NCI-H128 (cell line): ENCODE results near the gene C1R.
"Not testable (repeated sequence)": the region's sequence is repeated elsewhere in the genome, so short reads cannot be mapped to it uniquely, and the experiment has no call there.

Experiments
- DNase-seq: peaks from one replicate; lab custom pipeline; 2025; ENCODE audit not compliant: unreplicated experiment; lab: John Stamatoyannopoulos, UW

The C1R gene

DNA sequence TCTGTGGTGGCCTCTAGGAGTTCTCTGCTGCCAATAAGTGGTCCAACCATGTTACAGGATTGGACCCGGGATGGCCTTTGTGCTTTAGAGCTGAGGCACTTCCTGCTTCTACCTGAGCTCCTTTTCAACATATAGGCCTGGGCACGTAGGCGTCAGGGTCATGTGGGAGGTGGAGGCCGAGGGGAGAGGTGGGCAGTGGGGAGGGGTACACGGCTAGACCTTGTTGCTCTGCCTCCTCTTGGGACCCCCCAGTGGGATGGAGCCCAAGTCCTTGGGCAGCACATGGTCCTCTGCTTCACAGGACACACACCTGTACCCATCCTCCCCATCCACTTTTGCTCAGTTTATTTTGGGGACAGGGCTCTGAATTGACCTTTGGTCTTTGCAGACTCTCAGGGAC lies 29.1 kb upstream of the C1R start:
- DNase-seq: no peak

- DNase-seq: no peak
These were observed 27.9 kb upstream of the C1R start for GRCh38 chr12:7120166-7120565.

GRCh38 chr12:7118881-7119280 lies 26.6 kb upstream of the C1R start:
- DNase-seq: no peak

DNA sequence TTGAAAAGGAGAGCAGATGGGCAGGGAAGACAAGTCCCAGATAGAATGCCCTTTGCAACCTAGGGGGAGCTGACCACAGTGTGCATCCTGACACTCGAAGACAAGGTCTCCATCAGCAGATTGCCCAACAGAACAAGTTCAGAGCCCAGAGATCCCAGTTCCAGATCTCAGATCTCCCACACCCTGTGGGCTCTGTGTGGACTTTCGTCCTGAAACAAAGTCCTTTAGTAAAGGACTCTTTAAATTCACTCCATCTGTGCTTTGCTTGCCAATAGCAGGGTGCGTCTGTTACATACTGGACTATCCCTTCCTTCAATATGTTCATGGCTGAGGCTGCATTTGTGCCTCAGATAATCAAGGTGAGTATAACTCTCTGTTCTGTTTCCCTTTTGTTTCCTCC lies 25.4 kb upstream of the C1R start:
- DNase-seq: no peak

DNA sequence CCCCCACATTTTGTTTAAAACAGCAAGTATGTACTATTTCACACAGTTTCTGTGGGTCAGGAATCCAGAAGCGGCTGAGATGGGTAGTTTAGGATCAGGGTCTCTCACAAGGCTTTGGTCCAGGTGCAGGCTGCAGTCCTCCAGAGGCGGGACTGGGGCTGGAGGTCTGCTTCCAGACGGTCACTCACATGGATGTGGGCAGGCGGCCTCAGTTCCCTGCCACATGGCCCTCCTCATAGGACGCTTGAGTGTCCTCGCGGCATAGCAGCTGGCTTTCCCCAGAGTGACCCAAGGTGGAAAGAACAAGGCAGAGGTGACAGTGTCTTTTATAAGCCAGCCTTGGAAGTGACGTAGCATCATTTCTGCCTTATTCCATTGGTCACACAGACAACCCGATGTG lies 24.7 kb upstream of the C1R start:
- no peak for DNase-seq

DNA sequence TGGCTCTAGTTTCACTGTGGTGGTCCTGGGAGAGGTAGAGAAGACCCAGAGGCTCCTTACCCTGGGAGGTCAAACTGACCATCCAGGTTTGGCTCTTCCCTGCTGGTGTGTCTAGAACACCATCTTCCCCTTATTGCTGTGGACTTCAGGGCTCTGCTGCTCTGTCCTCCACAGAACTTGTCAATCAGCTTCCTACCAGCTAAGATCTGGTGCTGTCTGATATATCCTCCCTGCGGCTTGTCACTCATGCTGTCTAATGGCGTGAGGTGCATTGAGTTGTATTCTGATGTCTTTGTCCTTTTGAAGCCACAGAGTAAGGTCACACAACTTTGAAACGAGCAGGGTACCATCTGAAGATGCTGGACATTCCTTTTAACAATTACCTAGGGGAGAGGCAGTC lies 24.0 kb upstream of the C1R start:
- no peak for DNase-seq

DNA sequence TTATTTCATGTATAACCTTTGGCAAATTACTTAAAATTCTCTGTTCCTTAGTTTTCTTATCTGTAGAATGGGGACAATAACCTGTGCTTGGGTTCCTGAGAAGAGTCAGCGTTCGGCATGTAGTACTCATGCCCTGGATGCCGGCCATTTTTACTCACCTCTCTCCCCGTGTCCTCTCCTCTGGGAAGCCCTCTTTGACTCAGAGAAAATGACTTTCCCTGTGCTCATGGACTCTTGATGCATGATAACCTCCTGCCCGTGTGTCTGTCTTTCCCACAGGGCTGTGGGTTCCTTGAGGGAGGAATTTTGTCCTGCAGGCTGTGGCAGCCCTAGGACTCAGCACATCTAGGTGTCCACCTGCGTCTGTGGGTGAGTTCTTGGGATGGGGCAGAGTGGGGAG lies 22.6 kb upstream of the C1R start:
- DNase-seq: no peak

DNA sequence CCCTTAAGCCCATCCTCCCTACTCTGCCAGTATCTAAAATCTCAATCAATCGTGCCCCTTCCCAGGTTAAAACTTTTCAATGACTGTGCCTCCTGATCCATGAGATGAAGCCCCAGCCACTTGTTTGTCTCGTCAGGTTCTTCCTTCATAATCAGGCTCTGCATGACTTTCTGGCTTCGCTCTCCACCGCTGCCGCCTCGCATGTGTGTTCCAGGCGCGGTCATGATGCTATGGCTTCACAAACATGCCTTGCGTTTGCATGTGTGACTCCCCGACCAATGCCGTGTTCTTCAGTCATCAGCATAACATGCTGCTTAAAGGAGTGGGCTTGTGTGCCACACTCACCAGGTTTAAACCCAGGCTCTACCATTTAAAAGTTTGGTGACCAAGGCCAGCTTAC lies 21.8 kb upstream of the C1R start:
- no peak for DNase-seq

DNA sequence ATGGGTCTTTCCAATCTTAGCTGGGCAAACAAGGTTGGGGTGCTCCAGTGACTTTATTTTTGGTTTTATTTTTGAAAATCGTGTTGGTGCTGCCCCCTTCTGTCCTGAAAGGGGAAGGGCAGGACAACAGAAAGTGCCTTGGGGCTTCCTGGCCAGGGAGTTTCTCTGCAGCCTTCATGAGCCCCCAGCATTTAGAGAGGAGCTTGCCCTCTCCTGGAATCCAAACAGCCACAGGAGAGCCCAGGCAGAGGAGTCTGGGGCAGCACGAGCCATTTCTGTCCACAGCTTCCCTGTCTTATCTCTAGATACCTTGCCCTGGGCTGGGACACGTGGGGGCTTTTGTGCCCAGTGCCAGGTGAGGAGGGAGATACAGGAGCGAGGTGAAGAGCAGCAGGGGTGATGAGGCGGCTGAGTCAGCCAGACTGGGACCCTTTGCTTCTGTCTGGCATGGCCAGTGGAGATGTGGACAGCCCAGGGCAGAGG lies 21.2 kb upstream of the C1R start:
- peak; percentile 29 for DNase-seq

GRCh38 chr12:7112041-7112440 lies 19.8 kb upstream of the C1R start:
- DNase-seq: no peak

DNA sequence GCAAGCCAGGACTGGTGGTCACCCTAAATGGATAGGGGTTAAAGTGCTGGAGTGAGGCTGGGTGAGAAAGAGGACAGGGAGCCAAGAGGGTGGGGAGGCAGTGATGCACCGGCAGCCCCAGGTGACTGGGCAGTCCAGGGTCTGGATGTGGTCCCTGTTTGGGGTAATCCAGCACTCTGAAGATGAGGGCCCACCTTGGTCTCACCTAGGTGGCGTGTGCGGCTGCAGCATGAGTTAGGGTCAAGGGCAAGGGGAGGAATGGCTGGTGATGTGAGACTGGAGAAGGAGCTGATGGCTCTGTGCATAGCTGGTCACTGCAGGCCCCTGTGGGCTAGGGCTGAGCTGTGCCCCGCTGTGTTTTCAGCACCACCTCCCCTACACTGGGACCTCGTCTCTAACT lies 18.4 kb upstream of the C1R start:
- DNase-seq: no peak

DNA sequence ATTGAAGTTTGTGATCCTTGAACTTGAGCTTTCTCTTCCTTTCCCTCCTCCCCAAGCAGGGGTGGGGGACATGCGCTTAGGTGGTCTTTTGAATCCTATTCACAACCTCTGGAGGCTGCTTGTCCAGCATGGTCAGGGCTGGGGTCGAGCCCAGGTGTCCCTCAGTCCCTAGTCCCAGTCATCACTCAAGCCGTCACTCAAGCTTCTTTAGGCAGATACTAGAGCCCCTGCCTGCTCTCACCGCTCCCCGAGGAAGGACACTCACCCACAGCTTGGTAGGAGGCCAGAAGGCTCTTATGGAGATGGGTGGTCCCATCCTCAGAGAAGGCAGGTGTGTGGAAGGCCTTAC lies 17.3 kb upstream of the C1R start:
- no peak for DNase-seq

- DNase-seq: peak; percentile 80
These were observed 16.7 kb upstream of the C1R start, which contains the start of gene C1RL for GRCh38 chr12:7108796-7109571. C1RL (minus strand) TSS chr12:7109214; CDS start chr12:7109180, 34 bp downstream.

DNA sequence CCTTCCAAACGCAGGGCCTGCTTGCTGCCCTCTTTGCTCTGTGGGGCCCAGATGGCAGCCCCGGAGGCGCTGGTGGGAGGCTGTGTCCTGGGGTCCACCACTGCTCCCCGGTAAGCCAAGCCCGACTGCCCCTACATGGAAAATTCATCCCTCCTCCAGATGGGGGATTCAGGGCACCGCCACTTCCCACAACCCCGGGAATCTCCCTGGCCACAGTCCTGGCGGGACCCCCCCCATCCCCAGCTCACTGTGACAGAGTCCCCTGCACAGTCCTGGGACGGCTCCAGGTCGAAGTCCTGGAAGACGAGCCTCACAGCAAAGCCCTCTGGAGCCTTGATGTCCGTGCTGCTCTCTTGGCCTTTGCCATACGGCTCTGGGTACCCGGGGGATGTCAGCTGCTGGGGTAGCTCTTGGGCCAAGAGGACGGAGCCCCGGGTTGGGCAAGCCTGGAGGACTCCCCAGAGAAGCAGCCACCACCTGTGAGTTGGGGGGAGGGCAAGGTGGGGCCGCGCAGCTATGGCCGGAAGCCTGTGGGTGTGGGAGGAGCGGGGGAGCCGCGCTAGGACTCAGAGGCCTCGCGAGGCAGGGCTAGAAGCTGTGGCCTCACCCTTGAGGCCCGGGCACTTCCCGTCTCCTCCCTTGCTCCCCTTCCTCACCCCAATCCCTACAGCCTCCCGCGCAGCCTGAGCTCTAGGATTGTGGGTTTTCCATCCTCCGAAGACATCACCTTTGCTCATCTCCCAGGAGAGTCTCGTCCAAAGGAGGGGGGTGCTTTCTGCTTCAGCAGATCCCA lies 16.0 kb upstream of the C1R start:
- DNase-seq: no peak

GRCh38 chr12:7107636-7108002 lies 15.4 kb upstream of the C1R start:
- no peak for DNase-seq

DNA sequence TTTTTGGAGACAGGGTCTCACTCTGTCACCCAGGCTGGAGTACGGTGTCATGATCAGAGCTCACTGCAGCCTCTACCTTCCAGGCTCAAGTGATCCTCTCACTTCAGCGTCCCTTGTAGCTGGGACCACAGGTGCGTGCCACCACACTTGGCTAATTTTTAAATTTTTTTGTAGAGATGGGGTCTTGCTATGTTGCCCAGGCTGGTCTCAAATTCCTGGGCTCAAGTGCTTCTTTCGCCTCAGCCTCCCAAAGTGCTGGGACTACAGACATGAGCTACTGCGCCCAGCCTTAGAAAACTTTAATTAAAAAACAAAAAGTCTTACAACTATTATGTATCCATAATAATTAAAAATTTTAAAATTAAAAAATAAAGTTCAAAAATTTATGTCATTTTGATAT lies 14.9 kb upstream of the C1R start:
- DNase-seq: not testable (repeated sequence)

DNA sequence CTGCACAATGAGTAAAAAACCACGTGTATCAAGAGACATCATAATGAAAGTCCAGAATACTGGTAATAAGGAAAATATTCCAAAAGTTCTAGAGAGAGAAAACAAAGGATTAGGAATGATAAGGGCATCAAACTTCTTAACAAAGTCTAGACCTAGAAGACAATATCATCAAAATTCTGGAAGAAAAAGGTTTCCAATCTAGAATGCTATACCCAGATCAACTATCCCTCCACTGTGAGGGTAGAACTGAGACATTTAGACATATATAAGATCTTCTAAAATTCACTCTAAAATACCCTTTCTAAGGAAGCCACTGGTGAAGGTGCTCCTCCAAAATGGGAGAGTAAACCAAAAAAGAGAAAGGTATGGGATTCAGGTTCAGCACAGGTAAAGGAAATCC lies 13.8 kb upstream of the C1R start:
- DNase-seq: no peak

GRCh38 chr12:7103837-7104584 lies 11.8 kb upstream of the C1R start:
- no peak for DNase-seq

GRCh38 chr12:7102582-7102981 lies 10.3 kb upstream of the C1R start:
- no peak for DNase-seq

DNA sequence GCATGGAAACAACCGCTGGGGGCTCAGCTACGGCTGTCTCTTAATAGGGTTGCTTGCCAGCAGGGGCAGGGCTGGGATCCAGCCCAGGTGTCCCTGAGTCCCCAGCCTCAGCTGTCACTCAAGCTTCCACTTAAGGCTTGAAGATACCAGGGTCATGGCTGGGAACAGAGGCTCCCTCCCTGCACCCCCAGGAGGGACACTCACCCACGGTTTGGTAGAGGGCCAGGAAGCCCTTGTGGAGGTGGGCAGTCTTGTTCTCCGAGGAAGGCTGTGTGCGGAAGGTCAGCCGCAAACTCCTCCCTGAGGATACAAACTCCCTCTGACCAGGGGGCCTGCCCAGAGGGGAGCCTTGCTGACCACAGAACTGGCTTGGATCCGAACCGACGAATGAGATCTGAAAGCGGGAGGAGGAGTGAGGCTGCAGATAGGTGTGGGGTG lies 9.5 kb upstream of the C1R start:
- no peak for DNase-seq

DNA sequence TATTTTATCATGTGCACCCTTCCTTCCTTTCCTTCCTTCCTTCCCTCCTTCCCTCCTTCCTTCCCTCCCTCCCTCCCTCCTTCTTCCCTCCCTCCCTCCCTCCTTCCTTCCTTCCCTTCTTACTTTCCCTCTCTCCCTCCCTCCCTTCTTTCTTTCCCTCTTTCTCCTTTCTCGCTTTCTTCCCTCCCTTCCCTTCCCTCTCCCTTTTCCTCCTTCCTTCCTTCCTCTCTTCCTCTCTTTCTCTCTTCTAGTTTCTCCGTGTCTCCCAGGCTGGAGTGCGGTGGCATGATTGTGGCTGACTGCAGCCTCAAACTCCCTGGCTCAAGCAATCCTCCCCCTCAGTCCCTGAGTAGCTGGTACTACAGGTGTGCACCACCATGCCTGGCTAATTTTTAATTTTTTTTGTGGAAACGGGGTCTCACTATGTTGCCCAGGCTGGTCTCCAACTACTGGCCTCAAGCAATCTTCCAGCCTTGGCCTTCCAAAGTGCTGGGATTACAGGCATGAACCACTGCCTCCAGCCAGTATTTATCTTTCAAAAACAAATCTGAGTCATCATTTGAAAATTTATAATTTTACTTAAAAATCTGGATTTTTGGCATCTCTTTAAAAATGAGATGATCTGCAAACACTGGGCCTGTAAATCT lies 8.9 kb upstream of the C1R start:
- DNase-seq: no peak
